Prostate gland (tissue), 2 donors: Measurements from ENCODE around the gene TAS2R8. TPM values are rescaled to one million over a fixed set of nuclear protein-coding genes. Genes with fewer than 3 reads are reported as not detected.

ENCODE experiments used
- DNase-seq: peaks from one replicate; pipeline ENCODE4 v3.0.0-alpha.2; 2019; ENCODE audit warnings: low spot score
- H3K27ac ChIP-seq, 2 donors: fragments of 200-600 bp; sonication (generic); 2 replicates each; pipeline ENCODE4 v1.5.1; 2017 to 2019
- H3K27me3 ChIP-seq: fragments of 200-600 bp; sonication (generic); replicated peaks from 2 replicates; pipeline ENCODE4 v1.5.1; 2019; ENCODE audit not compliant: insufficient read depth
- H3K36me3 ChIP-seq, 2 donors: fragments of 200-600 bp; sonication (generic); 1 replicate in 1 of 2; 2 replicates in 1 of 2; pipeline versions ENCODE4 v1.5.1 to v1.8.1; 2017 to 2019
- H3K4me1 ChIP-seq: fragments of 200-600 bp; sonication (generic); replicated peaks from 2 replicates; pipeline ENCODE4 v1.5.1; 2019
- H3K4me3 ChIP-seq, 2 donors: fragments of 200-600 bp; sonication (generic); 2 replicates each; pipeline ENCODE4 v1.5.1; 2017 to 2019
- H3K9me3 ChIP-seq: fragments of 200-600 bp; sonication (generic); 2 replicates; pipeline ENCODE4 v1.5.1; 2017
- POLR2A ChIP-seq: fragments of 450-650 bp; IDR thresholded peaks from one replicate; pipeline ENCODE4 v1.6.1; 2016; ENCODE audit warnings: antibody characterized with exemption, mild to moderate bottlenecking
- POLR2AphosphoS5 ChIP-seq: sonication (generic); formaldehyde crosslinking; IDR thresholded peaks from one replicate; pipeline ENCODE4 v1.6.1; 2017; ENCODE audit warnings: antibody characterized with exemption
- WGBS: methylation state at CpG from one replicate; pipeline ENCODE4 v1.1.5; 2018; 5-methylcytosine and 5-hydroxymethylcytosine counted together
- intact Hi-C: fragments of 100-400 bp; cut with DNase I; formaldehyde crosslinking; loops from one replicate; pipeline ENCODE4 v1.14.2; 2022
- total RNA-seq, 2 donors: library from RNA; depleted of rRNA; stranded (reverse); fragments of >200 nt; gene quantifications; one replicate each; pipeline ENCODE4 v1.1.0, GENCODE V29; 2016
- TF ChIP-seq, protein P1 (sequence below), 4 experiments: fragments of 200-600 bp in 2 of 4; fragments of 450-650 bp in 2 of 4; sonication (generic) in 2 of 4; IDR thresholded peaks; 1 replicate in 3 of 4; 2 replicates in 1 of 4; pipeline ENCODE4 v1.5.1; 2016 to 2019; ENCODE audit warnings: antibody characterized with exemption in 4 of 4, mild to moderate bottlenecking in 2 of 4, moderate library complexity in 2 of 4

The TAS2R8 gene, protein sequence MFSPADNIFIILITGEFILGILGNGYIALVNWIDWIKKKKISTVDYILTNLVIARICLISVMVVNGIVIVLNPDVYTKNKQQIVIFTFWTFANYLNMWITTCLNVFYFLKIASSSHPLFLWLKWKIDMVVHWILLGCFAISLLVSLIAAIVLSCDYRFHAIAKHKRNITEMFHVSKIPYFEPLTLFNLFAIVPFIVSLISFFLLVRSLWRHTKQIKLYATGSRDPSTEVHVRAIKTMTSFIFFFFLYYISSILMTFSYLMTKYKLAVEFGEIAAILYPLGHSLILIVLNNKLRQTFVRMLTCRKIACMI
- total RNA-seq, result not detected

DNA sequence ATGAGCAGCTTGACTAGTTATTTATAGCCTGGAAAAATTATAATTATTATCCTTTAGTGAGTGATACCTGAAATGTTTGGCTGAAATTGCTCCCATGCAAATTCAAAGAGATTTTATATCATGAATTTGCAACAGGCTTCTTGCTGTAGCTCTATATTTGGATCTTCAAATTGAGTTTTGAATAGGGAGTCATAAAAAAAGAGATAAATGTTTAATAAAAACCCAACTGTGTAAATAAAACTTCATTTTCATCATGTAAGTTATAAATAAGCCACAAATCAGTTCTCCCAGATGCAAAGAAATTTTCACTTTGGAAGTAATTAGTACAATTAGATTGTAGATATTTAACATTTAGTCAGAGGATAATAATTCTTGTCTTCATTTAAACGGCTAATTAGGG, at the start of gene TAS2R8:
Gene TAS2R8 (minus strand): TSS at position 101 of the 400 bp plus-strand sequence. CDS start 306 bp downstream, outside the sequence.
- no peaks in the 10 kb centered on the region for H3K9me3 ChIP-seq
- no peak within 1 kb of the TSS for H3K27ac ChIP-seq
- no peaks in the 10 kb centered on the region for H3K27me3 ChIP-seq
- DNase-seq, result no peak
- WGBS, result 86% methylated on average over 1 of the region's 1 CpG
- intact Hi-C loops, result no loop called here
- no peaks in the 10 kb centered on the region for H3K4me1 ChIP-seq
- no peaks in the 10 kb centered on the region for H3K36me3 ChIP-seq
- no peak for TF ChIP-seq POLR2A
- TF ChIP-seq POLR2AphosphoS5, result no peak
- TF ChIP-seq, protein P1, sequence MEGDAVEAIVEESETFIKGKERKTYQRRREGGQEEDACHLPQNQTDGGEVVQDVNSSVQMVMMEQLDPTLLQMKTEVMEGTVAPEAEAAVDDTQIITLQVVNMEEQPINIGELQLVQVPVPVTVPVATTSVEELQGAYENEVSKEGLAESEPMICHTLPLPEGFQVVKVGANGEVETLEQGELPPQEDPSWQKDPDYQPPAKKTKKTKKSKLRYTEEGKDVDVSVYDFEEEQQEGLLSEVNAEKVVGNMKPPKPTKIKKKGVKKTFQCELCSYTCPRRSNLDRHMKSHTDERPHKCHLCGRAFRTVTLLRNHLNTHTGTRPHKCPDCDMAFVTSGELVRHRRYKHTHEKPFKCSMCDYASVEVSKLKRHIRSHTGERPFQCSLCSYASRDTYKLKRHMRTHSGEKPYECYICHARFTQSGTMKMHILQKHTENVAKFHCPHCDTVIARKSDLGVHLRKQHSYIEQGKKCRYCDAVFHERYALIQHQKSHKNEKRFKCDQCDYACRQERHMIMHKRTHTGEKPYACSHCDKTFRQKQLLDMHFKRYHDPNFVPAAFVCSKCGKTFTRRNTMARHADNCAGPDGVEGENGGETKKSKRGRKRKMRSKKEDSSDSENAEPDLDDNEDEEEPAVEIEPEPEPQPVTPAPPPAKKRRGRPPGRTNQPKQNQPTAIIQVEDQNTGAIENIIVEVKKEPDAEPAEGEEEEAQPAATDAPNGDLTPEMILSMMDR (IDR thresholded peaks at IDR 0.05), result no peak
- no peak within 1 kb of the TSS for H3K4me3 ChIP-seq

DNA sequence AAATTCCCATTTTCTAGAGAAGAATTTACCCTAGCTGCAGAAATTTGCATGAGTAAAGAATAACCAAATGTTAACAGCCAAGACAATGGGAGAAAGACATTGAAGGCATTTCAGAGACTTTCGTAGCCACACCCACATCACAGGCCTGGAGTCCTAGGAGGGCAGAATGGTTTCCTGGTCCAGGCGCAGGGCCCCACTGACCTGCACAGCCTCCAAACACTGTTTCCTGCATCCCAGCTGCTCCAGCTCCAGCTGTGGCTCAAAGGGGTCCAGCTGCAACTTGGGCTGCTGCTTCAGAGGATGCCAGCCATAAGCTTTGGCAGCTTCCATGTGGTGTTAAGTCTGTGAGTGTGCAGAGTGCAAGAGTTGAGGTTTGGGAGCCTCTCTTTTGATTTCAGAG, 48.7 kb upstream of the TAS2R8 start:
- no peaks in the 10 kb centered on the region for H3K4me1 ChIP-seq
- H3K27ac ChIP-seq, result no peak overlapping the region
- 93% methylated on average over 2 of the region's 2 CpGs for WGBS
- no peaks in the 10 kb centered on the region for H3K9me3 ChIP-seq
- H3K27me3 ChIP-seq, result no peaks in the 10 kb centered on the region
- intact Hi-C loops, result no loop called here
- no peaks in the 10 kb centered on the region for H3K36me3 ChIP-seq
- TF ChIP-seq, protein P1 (IDR thresholded peaks at IDR 0.05), result no peak
- TF ChIP-seq POLR2AphosphoS5 (no peak), POLR2A (no peak)
- H3K4me3 ChIP-seq, result no peak overlapping the region
- no peak for DNase-seq

DNA sequence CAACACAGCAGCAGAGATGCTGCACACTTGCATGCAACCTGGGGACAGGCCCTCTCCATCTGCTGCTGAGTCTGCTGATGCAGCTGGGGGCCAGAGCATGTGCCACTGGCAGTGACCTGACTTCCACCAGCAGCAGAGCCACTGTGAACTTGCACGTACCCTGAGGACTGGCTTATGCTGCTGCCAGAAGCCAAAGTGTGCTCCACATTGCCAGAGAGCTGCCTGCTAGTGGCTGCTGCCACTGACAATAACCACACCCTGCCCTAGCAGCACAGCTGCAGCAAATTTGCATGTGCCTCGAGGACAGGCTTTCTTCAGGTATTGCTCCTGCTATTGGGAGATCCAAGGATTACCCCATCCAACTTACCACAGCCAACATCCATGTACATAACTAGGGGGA, 46.7 kb upstream of the TAS2R8 start:
- 83% methylated on average over 2 of the region's 2 CpGs for WGBS
- TF ChIP-seq POLR2A (no peak), POLR2AphosphoS5 (no peak)
- TF ChIP-seq, protein P1 (IDR thresholded peaks at IDR 0.05), result no peak
- Histone ChIP-seq H3K36me3 (no peaks in the 10 kb centered on the region), H3K27me3 (no peaks in the 10 kb centered on the region), H3K4me1 (no peaks in the 10 kb centered on the region), H3K9me3 (no peaks in the 10 kb centered on the region), H3K4me3 (no peak overlapping the region), H3K27ac (no peak overlapping the region)
- intact Hi-C loops, result no loop called here
- no peak for DNase-seq

DNA sequence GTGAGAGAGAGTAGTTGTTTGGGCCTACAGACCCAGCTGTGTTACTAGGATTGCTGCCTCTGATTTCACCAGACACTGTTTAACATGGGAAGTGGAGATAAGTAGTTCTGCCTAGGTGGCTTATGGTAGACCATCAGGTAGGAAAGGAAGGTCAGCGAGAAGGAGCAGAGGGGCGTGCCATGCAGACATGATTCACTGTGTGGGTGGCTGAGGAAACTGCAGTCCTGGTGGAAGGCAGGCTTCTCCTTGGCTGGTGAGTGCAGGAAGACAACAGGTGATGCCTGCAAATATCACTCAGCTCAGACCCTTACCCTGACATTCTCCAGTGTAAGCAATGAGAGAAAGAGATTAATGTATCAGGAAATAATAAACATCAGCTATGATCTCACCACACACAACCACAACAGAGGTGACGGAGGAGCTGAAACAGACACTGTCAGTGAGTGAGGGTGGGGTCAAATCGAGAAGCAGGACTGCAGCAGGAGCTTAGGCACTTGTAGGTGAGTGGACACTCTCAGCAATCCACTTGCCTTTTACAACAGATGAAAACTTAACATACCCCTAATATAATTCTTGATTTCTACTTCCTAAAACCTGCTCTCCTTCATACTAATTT, 44.3 kb upstream of the TAS2R8 start:
- no peaks in the 10 kb centered on the region for H3K27me3 ChIP-seq
- WGBS, result 86% methylated on average over 4 of the region's 4 CpGs
- H3K27ac ChIP-seq, result no peak overlapping the region
- DNase-seq, result no peak
- H3K4me1 ChIP-seq, result no peaks in the 10 kb centered on the region
- H3K4me3 ChIP-seq, result no peak overlapping the region
- intact Hi-C loops, result no loop called here
- no peak for TF ChIP-seq POLR2AphosphoS5
- TF ChIP-seq, protein P1 (IDR thresholded peaks at IDR 0.05), result no peak
- no peak for TF ChIP-seq POLR2A
- H3K36me3 ChIP-seq, result no peaks in the 10 kb centered on the region
- no peaks in the 10 kb centered on the region for H3K9me3 ChIP-seq

DNA sequence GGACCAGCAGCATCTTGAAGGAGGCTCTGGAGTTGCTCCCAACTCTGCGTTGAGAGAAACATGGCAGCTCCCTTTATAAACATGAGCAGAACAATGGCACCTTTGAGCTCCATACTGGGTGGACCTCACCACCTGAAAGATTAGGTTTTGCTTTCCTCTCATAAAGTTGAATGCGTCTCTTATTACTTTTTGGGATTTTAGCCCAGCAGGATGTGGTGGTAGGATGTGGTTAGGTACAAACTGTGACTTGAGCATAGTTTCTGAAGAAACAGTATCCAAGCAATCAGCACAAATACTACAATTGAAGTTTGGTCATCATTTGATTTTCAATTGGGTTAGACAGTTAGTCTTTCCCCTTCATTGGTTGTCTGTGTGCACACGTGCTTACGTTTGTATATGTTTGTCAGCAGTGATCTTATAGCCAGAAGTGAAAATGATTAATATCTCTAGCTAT, 42.4 kb upstream of the TAS2R8 start, which contains the start of gene PRR4:
Gene PRR4 (minus strand): TSS at position 51 of the 454 bp plus-strand sequence. CDS start 38 bp downstream, at position 13.
- intact Hi-C loops, result no loop called here
- no peak for DNase-seq
- no peak within 1 kb of the TSS for H3K4me3 ChIP-seq
- no peak for TF ChIP-seq POLR2A
- TF ChIP-seq, protein P1 (IDR thresholded peaks at IDR 0.05), result no peak
- no peak for TF ChIP-seq POLR2AphosphoS5
- 65% methylated on average over 4 of the region's 4 CpGs for WGBS
- H3K27me3 ChIP-seq, result no peaks in the 10 kb centered on the region
- H3K27ac ChIP-seq, result no peak within 1 kb of the TSS
- H3K4me1 ChIP-seq, result no peaks in the 10 kb centered on the region
- H3K36me3 ChIP-seq, result no peaks in the 10 kb centered on the region
- no peaks in the 10 kb centered on the region for H3K9me3 ChIP-seq
